NCI-H2196 treated with DMSO at 0.1 percent for 48 hours (cell line): ENCODE measurements around the gene ACE.
A peak's percentile ranks its signal among the peaks of the same experiment; 100 is the strongest.

Source experiments
- DNase-seq: peaks from one replicate; lab custom pipeline; 2025; ENCODE audit not compliant: unreplicated experiment; lab: John Stamatoyannopoulos, UW

The ACE gene

GRCh38 chr17:63476854-63477479, at the start of gene ACE:
TSS of gene ACE (plus strand) at chr17:63477061. CDS start at chr17:63477095, 34 bp downstream.
- no peak for DNase-seq

- no peak for DNase-seq
Observed at GRCh38 chr17:63429766-63430165, 47.1 kb upstream of the ACE start.

GRCh38 chr17:63430223-63430622, 46.6 kb upstream of the ACE start:
- DNase-seq, result no peak

- no peak for DNase-seq
Observed at GRCh38 chr17:63431618-63431938, 45.3 kb upstream of the ACE start.

- DNase-seq, result no peak
Observed at GRCh38 chr17:63431939-63432804, 44.7 kb upstream of the ACE start.

GRCh38 chr17:63433746-63434591, 42.9 kb upstream of the ACE start:
- DNase-seq, result peak; percentile 9

- DNase-seq, result peak; percentile 68
Observed at GRCh38 chr17:63434951-63435571, 41.8 kb upstream of the ACE start.

GRCh38 chr17:63435681-63436522, 41.0 kb upstream of the ACE start:
- DNase-seq, result peak; percentile 90

GRCh38 chr17:63436523-63437110, 40.2 kb upstream of the ACE start:
- no peak for DNase-seq

GRCh38 chr17:63437287-63438091, 39.4 kb upstream of the ACE start:
- DNase-seq, result no peak

GRCh38 chr17:63438092-63439051, 38.5 kb upstream of the ACE start:
- DNase-seq, result no peak

- DNase-seq, result no peak
Observed at GRCh38 chr17:63439687-63440086, 37.2 kb upstream of the ACE start.

GRCh38 chr17:63440127-63440769, 36.6 kb upstream of the ACE start:
- no peak for DNase-seq

GRCh38 chr17:63440770-63441335, 36.0 kb upstream of the ACE start:
- no peak for DNase-seq

GRCh38 chr17:63441654-63442053, 35.2 kb upstream of the ACE start:
- no peak for DNase-seq

- DNase-seq, result no peak
Observed at GRCh38 chr17:63442074-63442473, 34.8 kb upstream of the ACE start.

GRCh38 chr17:63442549-63443035, 34.3 kb upstream of the ACE start:
- DNase-seq, result no peak
